ENCODE data around the gene SLX4IP. TPM values are rescaled to one million over a fixed set of nuclear protein-coding genes. Genes with fewer than 3 reads are reported as not detected.

The SLX4IP gene
- total and polyA plus RNA-seq, 2 donors (not counting 1 experiment from before 2014, with no cell fraction given), result 2.0 to 8.1 TPM

- ChIA-PET POLR2A (no interaction called here), CTCF (interaction anchor here (1.1 kb wide), 1 partner anchor 11 kb away, joined by 3 read pairs; no protein-coding TSS in a partner anchor)
- H3K4me1 ChIP-seq (ENCODE audit: control insufficient read depth in 2 of 2, insufficient read depth in 2 of 2, low read length in 2 of 2), result no peaks in the 10 kb centered on the region
- no peak overlapping the region for H3K4me2 ChIP-seq (replicated peaks; ENCODE audit: low read depth, low read length, poor library complexity, severe bottlenecking)
- Mint-ChIP-seq H3K4me3 (no peak overlapping the region), H3K9me3 (ENCODE audit: insufficient read depth) (no peaks in the 10 kb centered on the region), H3K27ac (no peak overlapping the region), H3K27me3 (no peaks in the 10 kb centered on the region), H3K4me1 (no peaks in the 10 kb centered on the region)
- H3K9me3 ChIP-seq (ENCODE audit: control extremely low read depth in 1 of 3, control insufficient read depth in 2 of 3, insufficient read depth in 1 of 3, low read length in 2 of 3), result no peaks in the 10 kb centered on the region
- WGBS (ENCODE audit: insufficient coverage), result 97% methylated on average over 4 of the region's 8 CpGs
- no peak overlapping the region for H3K27ac ChIP-seq (ENCODE audit: low read length in 2 of 2)
- TF ChIP-seq CTCF (IDR thresholded peaks at IDR 0.05) (no peak), EZH2 (IDR thresholded peaks at IDR 0.05; ENCODE audit: borderline replicate concordance, insufficient read depth, low read depth, low read length, poor library complexity, severe bottlenecking) (no peak)
- intact Hi-C loops (cut with micrococcal nuclease), result no loop called here
- no peak for ATAC-seq (ENCODE audit: low read depth)
- H3K79me2 ChIP-seq (ENCODE audit: control insufficient read depth, insufficient read depth, low read length), result no peaks in the 10 kb centered on the region
- H3K36me3 ChIP-seq (replicated peaks in 1 of 2; ENCODE audit: control extremely low read depth in 1 of 2, control insufficient read depth in 1 of 2, extremely low read depth in 1 of 2, insufficient read depth in 2 of 2, low read length in 1 of 2), result peaks cover 3 to 15% of the 10 kb centered on the region in 2 experiments
- no peak overlapping the region for H2AFZ ChIP-seq (ENCODE audit: insufficient read depth, low read depth, low read length, poor library complexity, severe bottlenecking)
- H3K27me3 ChIP-seq (replicated peaks in 1 of 4; ENCODE audit: control extremely low read depth in 1 of 4, control insufficient read depth in 3 of 4, insufficient read depth in 4 of 4, low read length in 3 of 4), result no peaks in the 10 kb centered on the region
- no peaks in the 10 kb centered on the region for H4K20me1 ChIP-seq (ENCODE audit: control insufficient read depth, insufficient read depth, low read length, poor library complexity, severe bottlenecking)
- no peak overlapping the region for H3K4me3 ChIP-seq (ENCODE audit: control extremely low read depth in 1 of 5, extremely low read depth in 1 of 5, insufficient read depth in 1 of 5, low read depth in 2 of 5, low read length in 4 of 5)
- DNase-seq, result no peak
- H3K9ac ChIP-seq (ENCODE audit: low read length), result no peak overlapping the region
These were observed 131.1 kb downstream of the SLX4IP start for GRCh38 chr20:10565922-10566897.

GRCh38 chr20:10568032-10568431 lies 132.9 kb downstream of the SLX4IP start:
- POLR2A ChIA-PET, result no interaction called here
- DNase-seq, result no peak
- WGBS (ENCODE audit: insufficient coverage), result 67% methylated on average over 2 of the region's 3 CpGs

More at GRCh38 chr20:10568032-10568431, 132.9 kb downstream of the SLX4IP start:
- Histone ChIP-seq H3K4me2 (replicated peaks; ENCODE audit: low read depth, low read length, poor library complexity, severe bottlenecking) (no peak overlapping the region), H3K36me3 (replicated peaks in 1 of 2; ENCODE audit: control extremely low read depth in 1 of 2, control insufficient read depth in 1 of 2, extremely low read depth in 1 of 2, insufficient read depth in 2 of 2, low read length in 1 of 2) (peaks cover 3 to 13% of the 10 kb centered on the region in 2 experiments), H3K27me3 (replicated peaks in 1 of 4; ENCODE audit: control extremely low read depth in 1 of 4, control insufficient read depth in 3 of 4, insufficient read depth in 4 of 4, low read length in 3 of 4) (no peaks in the 10 kb centered on the region), H3K4me1 (ENCODE audit: control insufficient read depth in 2 of 2, insufficient read depth in 2 of 2, low read length in 2 of 2) (no peaks in the 10 kb centered on the region), H3K79me2 (ENCODE audit: control insufficient read depth, insufficient read depth, low read length) (no peaks in the 10 kb centered on the region), H3K9ac (ENCODE audit: low read length) (no peak overlapping the region), H3K9me3 (ENCODE audit: control extremely low read depth in 1 of 3, control insufficient read depth in 2 of 3, insufficient read depth in 1 of 3, low read length in 2 of 3) (no peaks in the 10 kb centered on the region), H2AFZ (ENCODE audit: insufficient read depth, low read depth, low read length, poor library complexity, severe bottlenecking) (no peak overlapping the region), H4K20me1 (ENCODE audit: control insufficient read depth, insufficient read depth, low read length, poor library complexity, severe bottlenecking) (no peaks in the 10 kb centered on the region), H3K27ac (ENCODE audit: low read length in 2 of 2) (no peak overlapping the region), H3K4me3 (ENCODE audit: control extremely low read depth in 1 of 5, extremely low read depth in 1 of 5, insufficient read depth in 1 of 5, low read depth in 2 of 5, low read length in 4 of 5) (no peak overlapping the region)
- Mint-ChIP-seq H3K4me3 (no peak overlapping the region), H3K27ac (no peak overlapping the region), H3K9me3 (ENCODE audit: insufficient read depth) (no peaks in the 10 kb centered on the region), H3K27me3 (no peaks in the 10 kb centered on the region), H3K4me1 (no peaks in the 10 kb centered on the region)
- TF ChIP-seq EZH2 (IDR thresholded peaks at IDR 0.05; ENCODE audit: borderline replicate concordance, insufficient read depth, low read depth, low read length, poor library complexity, severe bottlenecking) (no peak), CTCF (IDR thresholded peaks at IDR 0.05) (no peak)
- intact Hi-C loops (cut with micrococcal nuclease), result no loop called here
- CTCF ChIA-PET, result no interaction called here
- ATAC-seq (ENCODE audit: low read depth), result no peak

Data from B cell (primary cell).